ENCODE results near the gene ACSM2B. TPM values are rescaled to one million over a fixed set of nuclear protein-coding genes. Genes with fewer than 3 reads are reported as not detected.
"Not testable (repeated sequence)": the region's sequence is repeated elsewhere in the genome, so short reads cannot be mapped to it uniquely, and the experiment has no call there.

ACSM2B gene
- total and polyA plus RNA-seq, 5 donors from 2014 or later, result not detected

- H3K36me3 ChIP-seq (ENCODE audit: control insufficient read depth, insufficient read depth, low read length); H3K27me3 Mint-ChIP-seq; H3K4me1 ChIP-seq (ENCODE audit: control insufficient read depth, insufficient read depth, low read length, poor library complexity, severe bottlenecking); H3K27ac ChIP-seq (ENCODE audit: insufficient read depth, low read length, poor library complexity, severe bottlenecking); H3K4me1 Mint-ChIP-seq; H3K9me3 Mint-ChIP-seq; H3K27ac Mint-ChIP-seq; H3K4me3 Mint-ChIP-seq; H3K9me3 ChIP-seq (ENCODE audit: control insufficient read depth in 2 of 2, low read length in 2 of 2); H3K4me3 ChIP-seq (ENCODE audit: low read depth, low read length); H3K36me3 Mint-ChIP-seq; H3K27me3 ChIP-seq (ENCODE audit: control insufficient read depth, insufficient read depth, low read length); DNase-seq; ATAC-seq (ENCODE audit: low read depth in 2 of 2): not testable (repeated sequence)
These were observed 10.8 kb downstream of the ACSM2B start for GRCh38 chr16:20565334-20565733.

- H3K27me3 Mint-ChIP-seq; ATAC-seq (ENCODE audit: low read depth in 2 of 2); H3K4me1 Mint-ChIP-seq: not testable (repeated sequence)
These were observed 11.9 kb downstream of the ACSM2B start for GRCh38 chr16:20564218-20564617.

GRCh38 chr16:20555628-20556027, 20.5 kb downstream of the ACSM2B start:
- peaks cover 2 to 21% (median 6%) of the 10 kb centered on the region in 7 donors for H3K9me3 Mint-ChIP-seq
- H3K27ac Mint-ChIP-seq; H3K4me3 ChIP-seq (ENCODE audit: low read depth, low read length); H3K27me3 ChIP-seq (ENCODE audit: control insufficient read depth, insufficient read depth, low read length); DNase-seq; H3K27me3 Mint-ChIP-seq; H3K4me1 Mint-ChIP-seq; ATAC-seq (ENCODE audit: low read depth in 2 of 2); H3K9me3 ChIP-seq (ENCODE audit: control insufficient read depth in 2 of 2, low read length in 2 of 2); H3K36me3 ChIP-seq (ENCODE audit: control insufficient read depth, insufficient read depth, low read length); H3K27ac ChIP-seq (ENCODE audit: insufficient read depth, low read length, poor library complexity, severe bottlenecking); H3K36me3 Mint-ChIP-seq; H3K4me1 ChIP-seq (ENCODE audit: control insufficient read depth, insufficient read depth, low read length, poor library complexity, severe bottlenecking); H3K4me3 Mint-ChIP-seq: not testable (repeated sequence)

More at GRCh38 chr16:20564218-20564617, 11.9 kb downstream of the ACSM2B start:
- not testable (repeated sequence) for H3K27ac Mint-ChIP-seq; H3K4me3 Mint-ChIP-seq; H3K27ac ChIP-seq (ENCODE audit: insufficient read depth, low read length, poor library complexity, severe bottlenecking); H3K36me3 Mint-ChIP-seq; DNase-seq; H3K27me3 ChIP-seq (ENCODE audit: control insufficient read depth, insufficient read depth, low read length); H3K9me3 ChIP-seq (ENCODE audit: control insufficient read depth in 2 of 2, low read length in 2 of 2); H3K4me1 ChIP-seq (ENCODE audit: control insufficient read depth, insufficient read depth, low read length, poor library complexity, severe bottlenecking); H3K36me3 ChIP-seq (ENCODE audit: control insufficient read depth, insufficient read depth, low read length); H3K4me3 ChIP-seq (ENCODE audit: low read depth, low read length)
- peaks cover 3 to 14% (median 5%) of the 10 kb centered on the region in 7 donors for H3K9me3 Mint-ChIP-seq

- ATAC-seq (ENCODE audit: low read depth in 2 of 2); H3K27me3 ChIP-seq (ENCODE audit: control insufficient read depth, insufficient read depth, low read length); H3K36me3 ChIP-seq (ENCODE audit: control insufficient read depth, insufficient read depth, low read length); DNase-seq; H3K4me3 Mint-ChIP-seq; H3K36me3 Mint-ChIP-seq; H3K4me1 ChIP-seq (ENCODE audit: control insufficient read depth, insufficient read depth, low read length, poor library complexity, severe bottlenecking); H3K27ac Mint-ChIP-seq; H3K4me3 ChIP-seq (ENCODE audit: low read depth, low read length); H3K9me3 ChIP-seq (ENCODE audit: control insufficient read depth in 2 of 2, low read length in 2 of 2); H3K4me1 Mint-ChIP-seq; H3K27me3 Mint-ChIP-seq; H3K27ac ChIP-seq (ENCODE audit: insufficient read depth, low read length, poor library complexity, severe bottlenecking): not testable (repeated sequence)
- H3K9me3 Mint-ChIP-seq, result peaks cover 2 to 18% (median 5%) of the 10 kb centered on the region in 7 donors
These were observed 21.5 kb downstream of the ACSM2B start for GRCh38 chr16:20554689-20555088.

GRCh38 chr16:20553493-20553892, 22.7 kb downstream of the ACSM2B start:
- not testable (repeated sequence) for H3K27ac Mint-ChIP-seq; H3K36me3 ChIP-seq (ENCODE audit: control insufficient read depth, insufficient read depth, low read length); H3K9me3 ChIP-seq (ENCODE audit: control insufficient read depth in 2 of 2, low read length in 2 of 2); H3K36me3 Mint-ChIP-seq; H3K4me3 ChIP-seq (ENCODE audit: low read depth, low read length); DNase-seq; H3K4me3 Mint-ChIP-seq; H3K27me3 ChIP-seq (ENCODE audit: control insufficient read depth, insufficient read depth, low read length); ATAC-seq (ENCODE audit: low read depth in 2 of 2); H3K27me3 Mint-ChIP-seq; H3K4me1 ChIP-seq (ENCODE audit: control insufficient read depth, insufficient read depth, low read length, poor library complexity, severe bottlenecking); H3K27ac ChIP-seq (ENCODE audit: insufficient read depth, low read length, poor library complexity, severe bottlenecking); H3K4me1 Mint-ChIP-seq
- peaks cover 2 to 16% (median 5%) of the 10 kb centered on the region in 7 donors for H3K9me3 Mint-ChIP-seq

GRCh38 chr16:20546951-20547350, 29.2 kb downstream of the ACSM2B start:
- H3K4me1 ChIP-seq (ENCODE audit: control insufficient read depth, insufficient read depth, low read length, poor library complexity, severe bottlenecking); H3K36me3 Mint-ChIP-seq; H3K4me3 ChIP-seq (ENCODE audit: low read depth, low read length): not testable (repeated sequence)

GRCh38 chr16:20546278-20546853, 29.8 kb downstream of the ACSM2B start:
- not testable (repeated sequence) for H3K9me3 ChIP-seq (ENCODE audit: control insufficient read depth in 2 of 2, low read length in 2 of 2); H3K27ac ChIP-seq (ENCODE audit: insufficient read depth, low read length, poor library complexity, severe bottlenecking); H3K27ac Mint-ChIP-seq; ATAC-seq (ENCODE audit: low read depth in 2 of 2); H3K36me3 Mint-ChIP-seq; H3K4me3 ChIP-seq (ENCODE audit: low read depth, low read length); H3K27me3 ChIP-seq (ENCODE audit: control insufficient read depth, insufficient read depth, low read length); H3K4me1 Mint-ChIP-seq; H3K27me3 Mint-ChIP-seq; H3K36me3 ChIP-seq (ENCODE audit: control insufficient read depth, insufficient read depth, low read length); H3K4me3 Mint-ChIP-seq; H3K9me3 Mint-ChIP-seq; DNase-seq; H3K4me1 ChIP-seq (ENCODE audit: control insufficient read depth, insufficient read depth, low read length, poor library complexity, severe bottlenecking)

More at GRCh38 chr16:20546951-20547350, 29.2 kb downstream of the ACSM2B start:
- not testable (repeated sequence) for H3K36me3 ChIP-seq (ENCODE audit: control insufficient read depth, insufficient read depth, low read length); H3K4me3 Mint-ChIP-seq; ATAC-seq (ENCODE audit: low read depth in 2 of 2); H3K27ac Mint-ChIP-seq; H3K27me3 ChIP-seq (ENCODE audit: control insufficient read depth, insufficient read depth, low read length); H3K9me3 Mint-ChIP-seq; H3K4me1 Mint-ChIP-seq; H3K27me3 Mint-ChIP-seq; H3K27ac ChIP-seq (ENCODE audit: insufficient read depth, low read length, poor library complexity, severe bottlenecking); H3K9me3 ChIP-seq (ENCODE audit: control insufficient read depth in 2 of 2, low read length in 2 of 2); DNase-seq

- not testable (repeated sequence) for H3K9me3 ChIP-seq (ENCODE audit: control insufficient read depth in 2 of 2, low read length in 2 of 2); H3K27ac Mint-ChIP-seq; ATAC-seq (ENCODE audit: low read depth in 2 of 2); H3K27ac ChIP-seq (ENCODE audit: insufficient read depth, low read length, poor library complexity, severe bottlenecking); DNase-seq; H3K4me1 ChIP-seq (ENCODE audit: control insufficient read depth, insufficient read depth, low read length, poor library complexity, severe bottlenecking); H3K27me3 ChIP-seq (ENCODE audit: control insufficient read depth, insufficient read depth, low read length); H3K4me3 ChIP-seq (ENCODE audit: low read depth, low read length); H3K27me3 Mint-ChIP-seq; H3K4me3 Mint-ChIP-seq; H3K9me3 Mint-ChIP-seq; H3K4me1 Mint-ChIP-seq; H3K36me3 ChIP-seq (ENCODE audit: control insufficient read depth, insufficient read depth, low read length); H3K36me3 Mint-ChIP-seq
These were observed 35.4 kb downstream of the ACSM2B start for GRCh38 chr16:20540603-20541316.
